ENCODE results near the gene OPCML. TPM values are rescaled to one million over a fixed set of nuclear protein-coding genes. Genes with fewer than 3 reads are reported as not detected.

Gene OPCML
- total RNA-seq, 1 experiment from 2014 or later: 0.13 TPM

GRCh38 chr11:133082841-133083488 lies 449.3 kb downstream of the OPCML start:
- DNase-seq (ENCODE audit: low spot score): peak; percentile 74
- CTCF ChIA-PET: no interaction called here
- Histone ChIP-seq H3K9me3 (ENCODE audit: low read depth, low read length, poor library complexity, severe bottlenecking) (no peaks in the 10 kb centered on the region), H3K36me3 (ENCODE audit: insufficient read depth, low read length, poor library complexity, severe bottlenecking) (no peaks in the 10 kb centered on the region), H3K4me3 (ENCODE audit: low read depth, low read length, poor library complexity, severe bottlenecking) (peak overlapping the region; percentile 23), H3K27ac (ENCODE audit: low read depth, low read length, poor library complexity, severe bottlenecking) (no peak overlapping the region), H3K4me1 (ENCODE audit: insufficient read depth, low read length, poor library complexity, severe bottlenecking) (no peaks in the 10 kb centered on the region), H3K27me3 (replicated peaks; ENCODE audit: insufficient read depth, low read depth, low read length, poor library complexity) (peaks cover 38% of the 10 kb centered on the region)
- no TSS peak for BruUV-seq (replicated peaks)
- TF ChIP-seq, protein P1, sequence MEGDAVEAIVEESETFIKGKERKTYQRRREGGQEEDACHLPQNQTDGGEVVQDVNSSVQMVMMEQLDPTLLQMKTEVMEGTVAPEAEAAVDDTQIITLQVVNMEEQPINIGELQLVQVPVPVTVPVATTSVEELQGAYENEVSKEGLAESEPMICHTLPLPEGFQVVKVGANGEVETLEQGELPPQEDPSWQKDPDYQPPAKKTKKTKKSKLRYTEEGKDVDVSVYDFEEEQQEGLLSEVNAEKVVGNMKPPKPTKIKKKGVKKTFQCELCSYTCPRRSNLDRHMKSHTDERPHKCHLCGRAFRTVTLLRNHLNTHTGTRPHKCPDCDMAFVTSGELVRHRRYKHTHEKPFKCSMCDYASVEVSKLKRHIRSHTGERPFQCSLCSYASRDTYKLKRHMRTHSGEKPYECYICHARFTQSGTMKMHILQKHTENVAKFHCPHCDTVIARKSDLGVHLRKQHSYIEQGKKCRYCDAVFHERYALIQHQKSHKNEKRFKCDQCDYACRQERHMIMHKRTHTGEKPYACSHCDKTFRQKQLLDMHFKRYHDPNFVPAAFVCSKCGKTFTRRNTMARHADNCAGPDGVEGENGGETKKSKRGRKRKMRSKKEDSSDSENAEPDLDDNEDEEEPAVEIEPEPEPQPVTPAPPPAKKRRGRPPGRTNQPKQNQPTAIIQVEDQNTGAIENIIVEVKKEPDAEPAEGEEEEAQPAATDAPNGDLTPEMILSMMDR (conservative IDR thresholded peaks at IDR 0.05; ENCODE audit: low read depth, low read length): peak; percentile 56; the same call in 1 of the 2 replicates
- no peak for TF ChIP-seq EZH2 (IDR thresholded peaks at IDR 0.05; ENCODE audit: borderline replicate concordance, low read depth, low read length, poor library complexity, severe bottlenecking)
- POLR2A ChIA-PET (ENCODE audit: low non-redundant PET): no interaction called here
- intact Hi-C loops (cut with micrococcal nuclease; ENCODE audit: unreplicated experiment): no loop called here

DNA sequence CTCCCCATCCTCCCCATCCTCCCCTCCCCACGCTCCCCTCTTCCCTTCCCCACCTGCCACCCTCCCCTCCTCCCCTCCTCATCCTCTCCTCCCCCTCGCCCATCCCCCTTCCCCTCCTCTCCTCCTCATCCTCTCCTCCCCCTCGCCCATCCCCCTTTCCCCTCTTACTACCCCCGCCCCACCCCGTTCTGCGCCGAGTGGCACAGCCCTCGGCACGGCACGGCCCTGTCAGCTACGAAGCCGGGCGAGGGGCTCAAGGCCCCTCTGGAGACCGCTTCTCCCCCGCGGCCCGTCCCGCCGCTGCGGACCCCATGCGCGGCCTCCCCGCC lies 449.9 kb downstream of the OPCML start:
- POLR2A ChIA-PET (ENCODE audit: low non-redundant PET): no interaction called here
- CTCF ChIA-PET: no interaction called here
- no peak overlapping the region for H3K4me3 ChIP-seq (ENCODE audit: low read depth, low read length, poor library complexity, severe bottlenecking)
- intact Hi-C loops (cut with micrococcal nuclease; ENCODE audit: unreplicated experiment): no loop called here
- no peak overlapping the region for H3K27ac ChIP-seq (ENCODE audit: low read depth, low read length, poor library complexity, severe bottlenecking)
- no peaks in the 10 kb centered on the region for H3K4me1 ChIP-seq (ENCODE audit: insufficient read depth, low read length, poor library complexity, severe bottlenecking)
- BruUV-seq (replicated peaks): no TSS peak
- no peaks in the 10 kb centered on the region for H3K9me3 ChIP-seq (ENCODE audit: low read depth, low read length, poor library complexity, severe bottlenecking)
- peak; percentile 42 for DNase-seq (ENCODE audit: low spot score)
- H3K36me3 ChIP-seq (ENCODE audit: insufficient read depth, low read length, poor library complexity, severe bottlenecking): no peaks in the 10 kb centered on the region
- TF ChIP-seq EZH2 (IDR thresholded peaks at IDR 0.05; ENCODE audit: borderline replicate concordance, low read depth, low read length, poor library complexity, severe bottlenecking): no peak
- TF ChIP-seq, protein P1 (conservative IDR thresholded peaks at IDR 0.05; ENCODE audit: low read depth, low read length): no peak
- H3K27me3 ChIP-seq (replicated peaks; ENCODE audit: insufficient read depth, low read depth, low read length, poor library complexity): peaks cover 42% of the 10 kb centered on the region

DNA sequence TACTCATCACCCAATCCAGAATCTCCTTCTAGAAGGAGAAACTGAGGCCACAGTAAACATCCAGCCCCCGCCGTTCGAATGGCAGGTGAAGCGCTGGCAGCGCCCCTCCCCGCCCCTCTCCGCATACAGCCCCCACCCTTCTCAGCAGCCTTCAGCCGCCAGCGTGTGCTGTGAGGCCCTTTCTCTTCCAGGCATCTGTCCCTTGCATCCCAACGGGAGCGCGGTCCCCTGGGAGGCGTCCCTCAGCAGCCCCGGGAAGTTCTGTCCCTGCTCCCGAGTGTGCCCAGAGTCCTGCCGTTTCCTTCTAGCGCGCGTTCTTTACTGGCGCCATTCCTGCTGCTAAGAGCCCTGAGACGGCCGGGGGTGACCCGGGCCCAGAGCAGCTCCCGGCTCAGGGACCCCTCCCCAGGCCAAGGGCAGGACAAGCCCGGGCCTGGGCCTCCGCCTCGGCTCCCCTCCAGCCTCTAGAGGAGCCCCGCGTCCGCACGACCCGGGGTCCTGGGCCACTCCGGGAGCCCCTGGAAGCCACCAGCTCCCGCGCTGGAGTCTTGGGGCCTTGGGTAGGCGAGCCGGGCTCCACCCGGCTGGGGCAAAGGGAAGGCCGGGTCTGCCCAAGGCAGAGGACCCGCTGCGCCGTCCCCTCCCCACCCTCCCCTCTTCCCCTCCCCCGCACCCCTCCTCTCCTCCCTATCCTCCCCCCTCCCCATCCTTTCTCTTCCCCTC lies 450.4 kb downstream of the OPCML start:
- no peak overlapping the region for H3K27ac ChIP-seq (ENCODE audit: low read depth, low read length, poor library complexity, severe bottlenecking)
- H3K36me3 ChIP-seq (ENCODE audit: insufficient read depth, low read length, poor library complexity, severe bottlenecking): no peaks in the 10 kb centered on the region
- peaks cover 46% of the 10 kb centered on the region for H3K27me3 ChIP-seq (replicated peaks; ENCODE audit: insufficient read depth, low read depth, low read length, poor library complexity)
- H3K4me1 ChIP-seq (ENCODE audit: insufficient read depth, low read length, poor library complexity, severe bottlenecking): no peaks in the 10 kb centered on the region
- no TSS peak for BruUV-seq (replicated peaks)
- intact Hi-C loops (cut with micrococcal nuclease; ENCODE audit: unreplicated experiment): no loop called here
- H3K4me3 ChIP-seq (ENCODE audit: low read depth, low read length, poor library complexity, severe bottlenecking): no peak overlapping the region
- no peaks in the 10 kb centered on the region for H3K9me3 ChIP-seq (ENCODE audit: low read depth, low read length, poor library complexity, severe bottlenecking)
- ChIA-PET CTCF (no interaction called here), POLR2A (ENCODE audit: low non-redundant PET) (no interaction called here)
- no peak for DNase-seq (ENCODE audit: low spot score)
- no peak for TF ChIP-seq EZH2 (IDR thresholded peaks at IDR 0.05; ENCODE audit: borderline replicate concordance, low read depth, low read length, poor library complexity, severe bottlenecking)
- TF ChIP-seq, protein P1 (conservative IDR thresholded peaks at IDR 0.05; ENCODE audit: low read depth, low read length): no peak

All from A673 (cell line).